GM18520 (cell line): Measurements from ENCODE around the gene ZNF83.
"Not testable (repeated sequence)": the region's sequence is repeated elsewhere in the genome, so short reads cannot be mapped to it uniquely, and the experiment has no call there.

Experiments used
- ATAC-seq: cut with Tn5 transposase; IDR thresholded peaks from one replicate; pipeline ENCODE4 v1.9.1; 2021; ENCODE audit not compliant: unreplicated experiment

The ZNF83 gene

GRCh38 chr19:52637718-52638585 lies at the start of gene ZNF83:
Gene ZNF83 (minus strand): TSS chr19:52638355.
- ATAC-seq = peak; percentile 53

- ATAC-seq = no peak
Observed at GRCh38 chr19:52687684-52688083, 49.5 kb upstream of the ZNF83 start.

- ATAC-seq = no peak
Observed at GRCh38 chr19:52685811-52686210, 47.7 kb upstream of the ZNF83 start.

- ATAC-seq = not testable (repeated sequence)
Observed at GRCh38 chr19:52681216-52681615, 43.1 kb upstream of the ZNF83 start.

- no peak for ATAC-seq
Observed at GRCh38 chr19:52679598-52679997, 41.4 kb upstream of the ZNF83 start.

- not testable (repeated sequence) for ATAC-seq
Observed at GRCh38 chr19:52675239-52675638, 37.1 kb upstream of the ZNF83 start.

GRCh38 chr19:52673014-52673413 lies 34.9 kb upstream of the ZNF83 start:
- ATAC-seq = no peak

GRCh38 chr19:52670046-52670445 lies 31.9 kb upstream of the ZNF83 start:
- no peak for ATAC-seq

- ATAC-seq = no peak
Observed at GRCh38 chr19:52669586-52669985, 31.4 kb upstream of the ZNF83 start.

GRCh38 chr19:52667972-52668371 lies 29.8 kb upstream of the ZNF83 start:
- no peak for ATAC-seq

- no peak for ATAC-seq
Observed at GRCh38 chr19:52666506-52666905, 28.4 kb upstream of the ZNF83 start.

- ATAC-seq = no peak
Observed at GRCh38 chr19:52665529-52665928, 27.4 kb upstream of the ZNF83 start.

GRCh38 chr19:52665027-52665426 lies 26.9 kb upstream of the ZNF83 start:
- no peak for ATAC-seq

- no peak for ATAC-seq
Observed at GRCh38 chr19:52664461-52664860, 26.3 kb upstream of the ZNF83 start.

- ATAC-seq = no peak
Observed at GRCh38 chr19:52662631-52663030, 24.5 kb upstream of the ZNF83 start.

- no peak for ATAC-seq
Observed at GRCh38 chr19:52660981-52661380, 22.8 kb upstream of the ZNF83 start.

- ATAC-seq = no peak
Observed at GRCh38 chr19:52659013-52659412, 20.9 kb upstream of the ZNF83 start.

- no peak for ATAC-seq
Observed at GRCh38 chr19:52658595-52658994, 20.4 kb upstream of the ZNF83 start.

GRCh38 chr19:52653161-52653560 lies 15.0 kb upstream of the ZNF83 start:
- no peak for ATAC-seq

GRCh38 chr19:52651956-52652355 lies 13.8 kb upstream of the ZNF83 start:
- ATAC-seq = no peak

GRCh38 chr19:52648336-52649016 lies 10.3 kb upstream of the ZNF83 start:
- no peak for ATAC-seq

GRCh38 chr19:52646571-52647217 lies 8.5 kb upstream of the ZNF83 start:
- no peak for ATAC-seq
